K562 (cell line): Measurements from ENCODE around the gene SYNE2.
"Not testable (repeated sequence)": the region's sequence is repeated elsewhere in the genome, so short reads cannot be mapped to it uniquely, and the experiment has no call there.

Experiments used
- FOXJ3 ChIP-seq: sonication (generic); formaldehyde crosslinking; IDR thresholded peaks from 2 replicates; pipeline ENCODE4 v1.4.0; 2020; ENCODE audit warnings: mild to moderate bottlenecking, missing genetic modification reagents
- POLR2A ChIP-seq: fragments of 450-650 bp; conservative IDR thresholded peaks from 2 replicates; pipeline ENCODE4 v1.6.1; 2016
- TF ChIP-seq, protein P1 (sequence below), 3 experiments: IDR thresholded peaks in 2 of 3; conservative IDR thresholded peaks in 1 of 3; 2 replicates each; pipeline ENCODE4 v1.5.1; 2011 to 2012; ENCODE audit warnings: low read length in 3 of 3, mild to moderate bottlenecking in 3 of 3, control low read depth in 2 of 3, improper control_type of control experiment in 1 of 3, inconsistent platforms in 1 of 3, low read depth in 1 of 3, mixed read lengths in 1 of 3, moderate library complexity in 1 of 3; ENCODE audit not compliant: insufficient read depth in 2 of 3

DNA sequence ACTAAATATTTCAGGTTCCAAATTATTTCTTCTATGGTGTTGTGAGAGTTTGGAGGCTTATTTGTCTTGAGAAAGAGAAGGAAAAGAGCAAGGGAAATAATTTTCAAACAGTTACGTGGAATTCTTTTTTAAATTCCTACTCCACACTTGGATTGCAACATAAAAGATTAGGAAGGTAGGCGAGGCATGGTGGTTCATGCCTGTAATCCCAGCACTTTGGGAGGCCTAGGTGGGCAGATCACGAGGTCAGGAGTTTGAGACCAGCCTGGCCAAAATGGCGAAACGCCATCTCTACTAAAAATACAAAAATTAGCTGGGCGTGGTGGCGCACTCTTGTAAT, 265.6 kb downstream of the SYNE2 start:
- TF ChIP-seq, protein P1, sequence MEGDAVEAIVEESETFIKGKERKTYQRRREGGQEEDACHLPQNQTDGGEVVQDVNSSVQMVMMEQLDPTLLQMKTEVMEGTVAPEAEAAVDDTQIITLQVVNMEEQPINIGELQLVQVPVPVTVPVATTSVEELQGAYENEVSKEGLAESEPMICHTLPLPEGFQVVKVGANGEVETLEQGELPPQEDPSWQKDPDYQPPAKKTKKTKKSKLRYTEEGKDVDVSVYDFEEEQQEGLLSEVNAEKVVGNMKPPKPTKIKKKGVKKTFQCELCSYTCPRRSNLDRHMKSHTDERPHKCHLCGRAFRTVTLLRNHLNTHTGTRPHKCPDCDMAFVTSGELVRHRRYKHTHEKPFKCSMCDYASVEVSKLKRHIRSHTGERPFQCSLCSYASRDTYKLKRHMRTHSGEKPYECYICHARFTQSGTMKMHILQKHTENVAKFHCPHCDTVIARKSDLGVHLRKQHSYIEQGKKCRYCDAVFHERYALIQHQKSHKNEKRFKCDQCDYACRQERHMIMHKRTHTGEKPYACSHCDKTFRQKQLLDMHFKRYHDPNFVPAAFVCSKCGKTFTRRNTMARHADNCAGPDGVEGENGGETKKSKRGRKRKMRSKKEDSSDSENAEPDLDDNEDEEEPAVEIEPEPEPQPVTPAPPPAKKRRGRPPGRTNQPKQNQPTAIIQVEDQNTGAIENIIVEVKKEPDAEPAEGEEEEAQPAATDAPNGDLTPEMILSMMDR (IDR thresholded peaks at IDR 0.05 in 2 of 3, conservative IDR thresholded peaks at IDR 0.05 in 1 of 3; ENCODE audit: insufficient read depth in 2 of 3, low read depth in 1 of 3, low read length in 3 of 3): not testable (repeated sequence)
- TF ChIP-seq FOXJ3, POLR2A: not testable (repeated sequence)
